ENCODE results near the gene SERTAD4.

SERTAD4 gene

GRCh38 chr1:210260096-210260495 lies 27.5 kb downstream of the SERTAD4 start:
- DNase-seq (ENCODE audit: low read depth) = peak; percentile 18

- peak; percentile 89 for DNase-seq (ENCODE audit: low read depth)
Observed at GRCh38 chr1:210262167-210262896, 29.7 kb downstream of the SERTAD4 start.

- peak; percentile 76 for DNase-seq (ENCODE audit: low read depth)
Observed at GRCh38 chr1:210262897-210263272, 30.3 kb downstream of the SERTAD4 start.

- no peak for DNase-seq (ENCODE audit: low read depth)
Observed at GRCh38 chr1:210263963-210264362, 31.4 kb downstream of the SERTAD4 start.

- DNase-seq (ENCODE audit: low read depth) = peak; percentile 48
Observed at GRCh38 chr1:210264496-210265380, 32.1 kb downstream of the SERTAD4 start.

GRCh38 chr1:210265392-210265955 lies 32.9 kb downstream of the SERTAD4 start:
- DNase-seq (ENCODE audit: low read depth) = peak; percentile 82

GRCh38 chr1:210269981-210270380 lies 37.4 kb downstream of the SERTAD4 start:
- no peak for DNase-seq (ENCODE audit: low read depth)

GRCh38 chr1:210272666-210273065 lies 40.1 kb downstream of the SERTAD4 start:
- peak; percentile 41 for DNase-seq (ENCODE audit: low read depth)

- no peak for DNase-seq (ENCODE audit: low read depth)
Observed at GRCh38 chr1:210280221-210280620, 47.6 kb downstream of the SERTAD4 start.

GRCh38 chr1:210288116-210288515 lies 55.5 kb downstream of the SERTAD4 start:
- no peak for DNase-seq (ENCODE audit: low read depth)

GRCh38 chr1:210289248-210289647 lies 56.7 kb downstream of the SERTAD4 start:
- no peak for DNase-seq (ENCODE audit: low read depth)

- DNase-seq (ENCODE audit: low read depth) = no peak
Observed at GRCh38 chr1:210291081-210291764, 58.6 kb downstream of the SERTAD4 start.

- peak; percentile 89 for DNase-seq (ENCODE audit: low read depth)
Observed at GRCh38 chr1:210291786-210292230, 59.2 kb downstream of the SERTAD4 start.

- peak; percentile 71 for DNase-seq (ENCODE audit: low read depth)
Observed at GRCh38 chr1:210292231-210292871, 59.8 kb downstream of the SERTAD4 start.

- DNase-seq (ENCODE audit: low read depth) = peak; percentile 89
Observed at GRCh38 chr1:210293171-210293607, 60.6 kb downstream of the SERTAD4 start.

- DNase-seq (ENCODE audit: low read depth) = peak; percentile 72
Observed at GRCh38 chr1:210294999-210295745, 62.6 kb downstream of the SERTAD4 start.
